Hepatocyte (in vitro differentiated cells): ENCODE data around the gene ZNF771. TPM values are rescaled to one million over a fixed set of nuclear protein-coding genes. Genes with fewer than 3 reads are reported as not detected.

Experiments
- DNase-seq: peaks from one replicate; pipeline ENCODE4 v3.0.0-alpha.2; 2016; ENCODE audit warnings: low spot score
- H2AFZ ChIP-seq: fragments of 200-600 bp; sonication (generic); 2 replicates; pipeline ENCODE4 v1.6.0; 2016; ENCODE audit warnings: antibody characterized with exemption, mild to moderate bottlenecking
- H3K27ac ChIP-seq: fragments of 200-600 bp; sonication (generic); 2 replicates; pipeline ENCODE4 v1.5.1; 2016; ENCODE audit warnings: mild to moderate bottlenecking
- H3K27me3 ChIP-seq: fragments of 200-600 bp; sonication (generic); 2 replicates; pipeline ENCODE4 v1.6.1; 2016
- H3K36me3 ChIP-seq: fragments of 200-600 bp; sonication (generic); replicated peaks from 2 replicates; pipeline ENCODE4 v1.5.1; 2016; ENCODE audit warnings: low read depth; ENCODE audit not compliant: insufficient read depth
- H3K4me1 ChIP-seq: fragments of 200-600 bp; sonication (generic); 2 replicates; pipeline ENCODE4 v1.5.1; 2016; ENCODE audit warnings: mild to moderate bottlenecking, moderate library complexity; ENCODE audit not compliant: insufficient read depth
- H3K4me2 ChIP-seq: fragments of 200-600 bp; sonication (generic); 2 replicates; pipeline ENCODE4 v1.6.0; 2016
- H3K4me3 ChIP-seq: fragments of 200-600 bp; sonication (generic); 2 replicates; pipeline ENCODE4 v1.5.1; 2016; ENCODE audit warnings: mild to moderate bottlenecking
- H3K79me2 ChIP-seq: fragments of 200-600 bp; sonication (generic); 2 replicates; pipeline ENCODE4 v1.6.0; 2017; ENCODE audit warnings: mild to moderate bottlenecking
- H3K9me2 ChIP-seq: fragments of 200-600 bp; sonication (generic); replicated peaks from 2 replicates; pipeline ENCODE4 v1.6.0; 2017; ENCODE audit warnings: mild to moderate bottlenecking; ENCODE audit not compliant: insufficient read depth
- H3K9me3 ChIP-seq: fragments of 200-600 bp; sonication (generic); 2 replicates; pipeline ENCODE4 v1.5.1; 2016; ENCODE audit warnings: low read depth, mild to moderate bottlenecking
- H4K20me1 ChIP-seq: fragments of 200-600 bp; sonication (generic); 2 replicates; pipeline ENCODE4 v1.6.0; 2016; ENCODE audit warnings: mild to moderate bottlenecking; ENCODE audit not compliant: insufficient read depth, poor library complexity, severe bottlenecking
- EZH2 ChIP-seq: fragments of 200-600 bp; sonication (generic); IDR thresholded peaks from 2 replicates; pipeline ENCODE4 v1.6.1; 2016; ENCODE audit warnings: antibody characterized with exemption, mild to moderate bottlenecking, borderline replicate concordance
- EZH2phosphoT487 ChIP-seq: fragments of 200-600 bp; sonication (generic); IDR thresholded peaks from one replicate; pipeline ENCODE4 v1.6.1; 2018; ENCODE audit warnings: antibody characterized with exemption, mild to moderate bottlenecking, low read depth, moderate library complexity; ENCODE audit not compliant: unreplicated experiment, severe bottlenecking
- WGBS: methylation state at CpG from one replicate; pipeline ENCODE4 v1.1.6; 2016; ENCODE audit warnings: low lambda C conversion rate; ENCODE audit errors: missing lambda C conversion rate; 5-methylcytosine and 5-hydroxymethylcytosine counted together
- polyA plus RNA-seq: library from polyadenylated mRNA; unstranded; fragments of >200 nt; fragmentation: Nextera tagmentation; extraction: Ambion mirVana; gene quantifications from 2 replicates; pipeline ENCODE4 v1.2.1, GENCODE V29; 2016
- total RNA-seq: library from RNA; depleted of rRNA; stranded (reverse); fragments of >200 nt; gene quantifications from 2 replicates; pipeline ENCODE4 v1.2.3, GENCODE V29; 2014
- TF ChIP-seq, protein P1 (sequence below): fragments of 200-600 bp; sonication (generic); IDR thresholded peaks from 2 replicates; pipeline ENCODE4 v1.5.1; 2016; ENCODE audit warnings: antibody characterized with exemption, mild to moderate bottlenecking; ENCODE audit not compliant: poor library complexity

The ZNF771 gene
- total and polyA plus RNA-seq, 2 experiments from 2014 or later: 12.4 to 23.6 TPM

DNA sequence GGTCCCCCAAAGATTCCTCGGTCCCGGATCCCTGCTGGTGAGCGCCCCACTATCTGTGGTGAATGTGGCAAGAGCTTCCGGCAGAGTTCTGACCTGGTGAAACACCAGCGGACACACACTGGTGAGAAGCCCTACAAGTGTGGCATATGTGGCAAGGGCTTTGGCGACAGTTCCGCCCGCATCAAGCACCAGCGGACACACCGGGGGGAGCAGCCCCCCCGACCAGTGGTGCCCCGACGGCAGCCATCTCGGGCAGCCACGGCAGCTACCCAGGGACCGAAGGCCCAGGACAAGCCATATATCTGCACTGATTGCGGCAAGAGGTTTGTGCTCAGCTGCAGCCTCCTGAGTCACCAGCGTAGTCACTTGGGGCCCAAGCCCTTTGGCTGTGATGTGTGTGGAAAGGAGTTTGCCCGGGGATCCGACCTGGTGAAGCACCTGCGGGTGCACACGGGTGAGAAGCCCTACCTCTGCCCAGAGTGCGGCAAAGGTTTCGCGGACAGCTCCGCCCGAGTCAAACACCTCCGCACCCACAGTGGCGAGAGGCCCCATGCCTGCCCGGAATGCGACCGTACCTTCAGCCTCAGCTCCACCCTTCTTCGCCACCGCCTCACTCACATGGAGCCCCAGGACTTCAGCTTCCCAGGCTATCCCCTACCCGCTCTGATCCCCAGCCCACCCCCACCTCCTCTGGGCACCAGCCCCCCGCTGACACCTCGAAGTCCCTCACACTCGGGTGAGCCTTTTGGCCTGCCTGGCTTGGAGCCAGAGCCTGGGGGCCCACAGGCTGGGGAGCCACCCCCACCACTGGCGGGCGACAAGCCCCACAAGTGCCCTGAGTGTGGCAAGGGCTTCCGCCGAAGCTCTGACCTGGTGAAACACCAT is 9.4 kb upstream of the ZNF771 start:
- H3K9me3 ChIP-seq: no peaks in the 10 kb centered on the region
- no peak overlapping the region for H3K4me2 ChIP-seq
- no peak overlapping the region for H3K27ac ChIP-seq
- no peaks in the 10 kb centered on the region for H3K36me3 ChIP-seq
- peaks cover 24% of the 10 kb centered on the region for H3K79me2 ChIP-seq
- H3K4me1 ChIP-seq: peaks cover 10% of the 10 kb centered on the region
- WGBS: 95% methylated on average over 37 of the region's 42 CpGs
- H2AFZ ChIP-seq: no peak overlapping the region
- H3K27me3 ChIP-seq: no peaks in the 10 kb centered on the region
- TF ChIP-seq, protein P1, sequence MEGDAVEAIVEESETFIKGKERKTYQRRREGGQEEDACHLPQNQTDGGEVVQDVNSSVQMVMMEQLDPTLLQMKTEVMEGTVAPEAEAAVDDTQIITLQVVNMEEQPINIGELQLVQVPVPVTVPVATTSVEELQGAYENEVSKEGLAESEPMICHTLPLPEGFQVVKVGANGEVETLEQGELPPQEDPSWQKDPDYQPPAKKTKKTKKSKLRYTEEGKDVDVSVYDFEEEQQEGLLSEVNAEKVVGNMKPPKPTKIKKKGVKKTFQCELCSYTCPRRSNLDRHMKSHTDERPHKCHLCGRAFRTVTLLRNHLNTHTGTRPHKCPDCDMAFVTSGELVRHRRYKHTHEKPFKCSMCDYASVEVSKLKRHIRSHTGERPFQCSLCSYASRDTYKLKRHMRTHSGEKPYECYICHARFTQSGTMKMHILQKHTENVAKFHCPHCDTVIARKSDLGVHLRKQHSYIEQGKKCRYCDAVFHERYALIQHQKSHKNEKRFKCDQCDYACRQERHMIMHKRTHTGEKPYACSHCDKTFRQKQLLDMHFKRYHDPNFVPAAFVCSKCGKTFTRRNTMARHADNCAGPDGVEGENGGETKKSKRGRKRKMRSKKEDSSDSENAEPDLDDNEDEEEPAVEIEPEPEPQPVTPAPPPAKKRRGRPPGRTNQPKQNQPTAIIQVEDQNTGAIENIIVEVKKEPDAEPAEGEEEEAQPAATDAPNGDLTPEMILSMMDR: no peak
- TF ChIP-seq EZH2 (no peak), EZH2phosphoT487 (no peak)
- H3K9me2 ChIP-seq: no peaks in the 10 kb centered on the region
- no peaks in the 10 kb centered on the region for H4K20me1 ChIP-seq
- H3K4me3 ChIP-seq: no peak overlapping the region
- DNase-seq: no peak

DNA sequence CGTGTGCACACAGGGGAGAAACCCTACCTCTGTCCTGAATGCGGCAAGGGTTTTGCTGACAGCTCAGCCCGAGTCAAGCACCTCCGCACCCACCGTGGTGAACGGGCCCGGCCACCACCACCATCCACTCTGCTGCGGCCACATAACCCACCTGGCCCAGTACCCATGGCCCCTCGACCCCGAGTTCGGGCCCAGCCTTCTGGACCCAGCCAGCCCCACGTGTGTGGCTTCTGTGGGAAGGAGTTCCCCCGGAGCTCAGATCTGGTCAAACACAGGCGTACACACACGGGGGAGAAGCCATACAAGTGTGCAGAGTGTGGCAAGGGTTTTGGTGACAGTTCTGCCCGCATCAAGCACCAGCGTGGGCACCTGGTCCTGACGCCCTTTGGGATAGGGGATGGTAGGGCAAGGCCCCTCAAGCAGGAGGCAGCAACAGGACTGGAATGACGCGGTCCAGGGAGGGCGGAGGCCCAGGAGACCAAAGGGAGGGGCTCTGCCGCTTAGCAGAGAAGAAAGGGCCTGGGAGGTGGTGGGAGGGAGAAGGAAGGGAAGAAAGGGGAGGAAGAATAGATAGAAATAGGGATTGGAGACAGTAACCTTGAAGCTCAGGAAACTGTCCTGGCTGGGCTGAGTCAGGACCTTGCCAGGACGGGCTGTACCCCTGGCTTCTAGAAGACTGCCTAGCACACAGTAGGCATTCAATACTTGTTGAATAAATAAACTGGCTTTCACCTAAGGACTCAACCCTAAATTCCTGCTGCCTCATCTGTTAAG is 8.6 kb upstream of the ZNF771 start:
- 92% methylated on average over 21 of the region's 23 CpGs for WGBS
- no peaks in the 10 kb centered on the region for H3K9me3 ChIP-seq

DNA sequence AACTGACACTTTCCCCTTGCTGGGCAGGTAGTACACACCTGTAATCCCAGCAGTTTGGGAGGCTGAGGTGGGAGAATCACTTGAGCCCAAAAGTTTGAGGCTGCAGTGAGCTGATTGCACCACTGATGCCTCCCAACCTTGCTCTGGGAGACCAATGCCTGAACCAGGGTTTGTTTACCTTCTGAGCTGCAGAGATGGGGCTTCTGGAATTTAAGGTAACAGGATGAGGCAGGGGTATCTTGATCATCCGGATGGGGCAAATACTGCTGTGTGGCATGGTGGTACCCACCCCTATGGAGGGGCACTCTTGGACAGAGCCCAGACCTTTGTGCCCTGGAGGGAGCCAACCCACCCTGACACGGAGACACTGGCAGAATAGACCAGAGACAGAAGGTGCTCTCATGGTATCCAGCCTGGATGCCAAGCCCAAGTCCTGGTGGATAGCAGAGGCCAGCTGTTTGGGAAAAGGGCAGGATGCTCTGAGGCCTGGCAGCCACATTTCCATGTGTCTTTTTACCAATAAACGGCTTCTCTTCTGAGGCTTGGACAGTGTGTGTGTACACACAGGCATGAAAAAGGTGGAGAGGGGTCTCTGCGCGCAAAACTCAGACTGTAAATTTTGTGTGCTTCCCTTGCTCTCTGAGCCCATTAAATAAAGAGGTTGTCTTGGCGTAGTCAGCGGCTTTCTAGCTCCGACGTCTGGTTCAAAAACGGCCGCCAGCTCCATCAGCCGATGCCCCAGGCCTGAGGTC is 7.8 kb upstream of the ZNF771 start:
- TF ChIP-seq EZH2phosphoT487 (no peak), EZH2 (no peak)
- TF ChIP-seq, protein P1: no peak
- H3K4me2 ChIP-seq: peak overlapping the region; percentile 94
- DNase-seq: no peak
- peaks cover 19% of the 10 kb centered on the region for H3K79me2 ChIP-seq
- peak overlapping the region; percentile 39 for H3K4me3 ChIP-seq
- H3K36me3 ChIP-seq: no peaks in the 10 kb centered on the region
- peak overlapping the region; percentile 66 for H2AFZ ChIP-seq
- no peaks in the 10 kb centered on the region for H3K9me3 ChIP-seq
- no peaks in the 10 kb centered on the region for H4K20me1 ChIP-seq
- H3K4me1 ChIP-seq: no peaks in the 10 kb centered on the region
- no peaks in the 10 kb centered on the region for H3K27me3 ChIP-seq
- H3K9me2 ChIP-seq: no peaks in the 10 kb centered on the region
- 13% methylated on average over 12 of the region's 12 CpGs for WGBS
- peak overlapping the region; percentile 87 for H3K27ac ChIP-seq

More for the DNA sequence above, 8.6 kb upstream of the ZNF771 start:
- no peak for DNase-seq
- Histone ChIP-seq H3K4me3 (no peak overlapping the region), H3K36me3 (no peaks in the 10 kb centered on the region), H4K20me1 (no peaks in the 10 kb centered on the region), H3K4me2 (no peak overlapping the region), H3K79me2 (peaks cover 19% of the 10 kb centered on the region), H3K27me3 (no peaks in the 10 kb centered on the region), H3K4me1 (peaks cover 8% of the 10 kb centered on the region), H2AFZ (no peak overlapping the region), H3K9me2 (no peaks in the 10 kb centered on the region), H3K27ac (peak overlapping the region; percentile 87)
- TF ChIP-seq EZH2 (no peak), EZH2phosphoT487 (no peak)
- TF ChIP-seq, protein P1: no peak
